Mesodermal cell (in vitro differentiated cells): ENCODE results near the gene IDUA.

ENCODE experiments used
- H3K27ac ChIP-seq: 2 replicates; pipeline ENCODE4 v1.7.0; 2013; ENCODE audit warnings: mild to moderate bottlenecking, low read depth, low read length, moderate library complexity; ENCODE audit not compliant: severe bottlenecking
- H3K36me3 ChIP-seq: 2 replicates; pipeline ENCODE4 v1.7.1; 2013; ENCODE audit warnings: mild to moderate bottlenecking, low read length, moderate library complexity; ENCODE audit not compliant: control insufficient read depth, insufficient read depth
- H3K4me1 ChIP-seq: one replicate; pipeline ENCODE4 v1.7.1; 2013; ENCODE audit warnings: mild to moderate bottlenecking, low read length; ENCODE audit not compliant: insufficient read depth, control insufficient read depth, poor library complexity, severe bottlenecking
- H3K4me3 ChIP-seq: 2 replicates; pipeline ENCODE4 v1.7.0; 2013; ENCODE audit warnings: low read length, control low read depth, mild to moderate bottlenecking; ENCODE audit not compliant: insufficient read depth, poor library complexity, severe bottlenecking; ENCODE audit errors: extremely low read depth
- H3K9me3 ChIP-seq: 2 replicates; pipeline ENCODE4 v1.7.1; 2013; ENCODE audit warnings: mild to moderate bottlenecking, low read length, moderate library complexity; ENCODE audit not compliant: control insufficient read depth
- WGBS, 2 experiments: methylation state at CpG; one replicate each; pipeline ENCODE4 v1.1.5; 2013; ENCODE audit warnings: missing lambda C conversion rate in 2 of 2; ENCODE audit not compliant: insufficient coverage in 2 of 2; 5-methylcytosine and 5-hydroxymethylcytosine counted together

IDUA gene

GRCh38 chr4:1015179-1015578 lies 28.3 kb downstream of the IDUA start:
- Histone ChIP-seq H3K36me3 (peaks cover 5% of the 10 kb centered on the region), H3K27ac (no peak overlapping the region), H3K9me3 (no peaks in the 10 kb centered on the region), H3K4me3 (no peak overlapping the region), H3K4me1 (peaks cover 21% of the 10 kb centered on the region)
- 86 to 90% methylated on average over 6 to 7 of the region's 8 CpGs for WGBS, 2 experiments

- Histone ChIP-seq H3K9me3 (no peaks in the 10 kb centered on the region), H3K4me1 (peaks cover 23% of the 10 kb centered on the region), H3K27ac (no peak overlapping the region), H3K36me3 (peaks cover 5% of the 10 kb centered on the region), H3K4me3 (no peak overlapping the region)
- 94% methylated on average over 10 of the region's 10 CpGs for WGBS, 2 experiments
These were observed 28.9 kb downstream of the IDUA start for GRCh38 chr4:1015746-1016145.

- H3K36me3 ChIP-seq: peaks cover 5% of the 10 kb centered on the region
- H3K9me3 ChIP-seq: no peaks in the 10 kb centered on the region
- H3K4me3 ChIP-seq: no peak overlapping the region
- 83 to 90% methylated on average over 11 to 12 of the region's 16 CpGs for WGBS, 2 experiments
- peaks cover 23% of the 10 kb centered on the region for H3K4me1 ChIP-seq
- H3K27ac ChIP-seq: no peak overlapping the region
These were observed 30.4 kb downstream of the IDUA start for GRCh38 chr4:1017211-1017610.

GRCh38 chr4:1017706-1018105 lies 30.9 kb downstream of the IDUA start:
- H3K4me1 ChIP-seq: peaks cover 23% of the 10 kb centered on the region
- peaks cover 5% of the 10 kb centered on the region for H3K36me3 ChIP-seq
- H3K27ac ChIP-seq: no peak overlapping the region
- no peak overlapping the region for H3K4me3 ChIP-seq
- 88 to 89% methylated on average over 15 of the region's 15 CpGs for WGBS, 2 experiments
- H3K9me3 ChIP-seq: no peaks in the 10 kb centered on the region

- WGBS, 2 experiments: 89% methylated on average over 20 to 22 of the region's 29 CpGs
- no peak overlapping the region for H3K27ac ChIP-seq
- H3K4me1 ChIP-seq: peaks cover 23% of the 10 kb centered on the region
- no peaks in the 10 kb centered on the region for H3K9me3 ChIP-seq
- peaks cover 5% of the 10 kb centered on the region for H3K36me3 ChIP-seq
- no peak overlapping the region for H3K4me3 ChIP-seq
These were observed 31.5 kb downstream of the IDUA start for GRCh38 chr4:1018147-1019020.

GRCh38 chr4:1019320-1019719 lies 32.5 kb downstream of the IDUA start:
- Histone ChIP-seq H3K4me3 (no peak overlapping the region), H3K27ac (no peak overlapping the region), H3K9me3 (no peaks in the 10 kb centered on the region), H3K36me3 (peaks cover 2% of the 10 kb centered on the region), H3K4me1 (peaks cover 23% of the 10 kb centered on the region)
- WGBS, 2 experiments: 70 to 77% methylated on average over 8 to 9 of the region's 9 CpGs

- Histone ChIP-seq H3K4me1 (peaks cover 23% of the 10 kb centered on the region), H3K9me3 (no peaks in the 10 kb centered on the region), H3K27ac (no peak overlapping the region), H3K36me3 (peaks cover 5% of the 10 kb centered on the region), H3K4me3 (no peak overlapping the region)
- WGBS, 2 experiments: 76 to 80% methylated on average over 21 to 22 of the region's 23 CpGs
These were observed 33.1 kb downstream of the IDUA start for GRCh38 chr4:1019729-1020470.

- H3K9me3 ChIP-seq: no peaks in the 10 kb centered on the region
- no peak overlapping the region for H3K27ac ChIP-seq
- peaks cover 23% of the 10 kb centered on the region for H3K4me1 ChIP-seq
- 92 to 97% methylated on average over 17 to 19 of the region's 19 CpGs for WGBS, 2 experiments
- H3K36me3 ChIP-seq: peaks cover 16% of the 10 kb centered on the region
- H3K4me3 ChIP-seq: no peak overlapping the region
These were observed 34.7 kb downstream of the IDUA start for GRCh38 chr4:1021386-1022050.

GRCh38 chr4:1022051-1022738 lies 35.4 kb downstream of the IDUA start:
- H3K4me1 ChIP-seq: peaks cover 23% of the 10 kb centered on the region
- H3K4me3 ChIP-seq: no peak overlapping the region
- no peaks in the 10 kb centered on the region for H3K9me3 ChIP-seq
- H3K27ac ChIP-seq: no peak overlapping the region
- 91 to 93% methylated on average over 36 to 46 of the region's 46 CpGs for WGBS, 2 experiments
- peaks cover 16% of the 10 kb centered on the region for H3K36me3 ChIP-seq

GRCh38 chr4:1022739-1023066 lies 35.9 kb downstream of the IDUA start:
- Histone ChIP-seq H3K9me3 (no peaks in the 10 kb centered on the region), H3K36me3 (peaks cover 16% of the 10 kb centered on the region), H3K27ac (no peak overlapping the region), H3K4me1 (peaks cover 21% of the 10 kb centered on the region), H3K4me3 (no peak overlapping the region)
- WGBS, 2 experiments: 84 to 85% methylated on average over 18 of the region's 19 CpGs
